Activated T-cell treated with anti-CD3 and anti-CD28 coated beads, Interleukin-2, amount 50 U/mL, for 48 hours (primary cell): ENCODE measurements around the gene SFT2D1.
A peak's percentile ranks its signal among the peaks of the same experiment; 100 is the strongest.
"Not testable (repeated sequence)": the region's sequence is repeated elsewhere in the genome, so short reads cannot be mapped to it uniquely, and the experiment has no call there.

Experiments used
- DNase-seq, 2 experiments: peaks; one replicate each; pipeline ENCODE4 v3.0.0-alpha.2; 2020

The SFT2D1 gene

GRCh38 chr6:166342349-166343149 lies at the start of gene SFT2D1:
Gene SFT2D1 (minus strand): TSS chr6:166342545. CDS start chr6:166342481, 64 bp downstream.
- peak; percentile 87 to 89 for DNase-seq

GRCh38 chr6:166389119-166389518 lies 46.8 kb upstream of the SFT2D1 start:
- DNase-seq = no peak

GRCh38 chr6:166388290-166389004 lies 46.1 kb upstream of the SFT2D1 start:
- no peak for DNase-seq

- no peak for DNase-seq
Measured at GRCh38 chr6:166387642-166388289, 45.4 kb upstream of the SFT2D1 start.

GRCh38 chr6:166387098-166387497 lies 44.8 kb upstream of the SFT2D1 start:
- not testable (repeated sequence) for DNase-seq

GRCh38 chr6:166386111-166386510 lies 43.8 kb upstream of the SFT2D1 start:
- no peak for DNase-seq

- DNase-seq = peak; percentile 55 to 56
Measured at GRCh38 chr6:166383802-166384363, 41.5 kb upstream of the SFT2D1 start.

- DNase-seq = peak; percentile 93 to 97
Measured at GRCh38 chr6:166382933-166383801, 40.8 kb upstream of the SFT2D1 start, which contains the start of gene MPC1. Gene MPC1 (minus strand): TSS chr6:166382940. CDS start chr6:166382876, 64 bp downstream.

GRCh38 chr6:166382500-166382932 lies 40.2 kb upstream of the SFT2D1 start:
- DNase-seq = no peak

GRCh38 chr6:166381733-166382499 lies 39.6 kb upstream of the SFT2D1 start:
- DNase-seq = peak; percentile 84 to 88

GRCh38 chr6:166381381-166381732 lies 39.0 kb upstream of the SFT2D1 start:
- no peak for DNase-seq

GRCh38 chr6:166379800-166380199 lies 37.5 kb upstream of the SFT2D1 start:
- DNase-seq = no peak

- no peak for DNase-seq
Measured at GRCh38 chr6:166379103-166379586, 36.8 kb upstream of the SFT2D1 start.

GRCh38 chr6:166377721-166378120 lies 35.4 kb upstream of the SFT2D1 start:
- no peak for DNase-seq

- no peak for DNase-seq
Measured at GRCh38 chr6:166375013-166375412, 32.7 kb upstream of the SFT2D1 start.

GRCh38 chr6:166370489-166370888 lies 28.1 kb upstream of the SFT2D1 start:
- no peak for DNase-seq

GRCh38 chr6:166369782-166370181 lies 27.4 kb upstream of the SFT2D1 start:
- DNase-seq = no peak

GRCh38 chr6:166366921-166367320 lies 24.6 kb upstream of the SFT2D1 start:
- DNase-seq = no peak

- no peak for DNase-seq
Measured at GRCh38 chr6:166365806-166366205, 23.5 kb upstream of the SFT2D1 start.

GRCh38 chr6:166365221-166365620 lies 22.9 kb upstream of the SFT2D1 start:
- DNase-seq = no peak

- DNase-seq = no peak
Measured at GRCh38 chr6:166364456-166364855, 22.1 kb upstream of the SFT2D1 start.
